SIG-M5 treated with dmso at 0.1 percent for 504 hours (cell line): ENCODE results near the gene SPEM1.

Experiments
- DNase-seq: peaks from one replicate; lab custom pipeline; 2025; ENCODE audit not compliant: unreplicated experiment; lab: John Stamatoyannopoulos, UW

The SPEM1 gene

DNA sequence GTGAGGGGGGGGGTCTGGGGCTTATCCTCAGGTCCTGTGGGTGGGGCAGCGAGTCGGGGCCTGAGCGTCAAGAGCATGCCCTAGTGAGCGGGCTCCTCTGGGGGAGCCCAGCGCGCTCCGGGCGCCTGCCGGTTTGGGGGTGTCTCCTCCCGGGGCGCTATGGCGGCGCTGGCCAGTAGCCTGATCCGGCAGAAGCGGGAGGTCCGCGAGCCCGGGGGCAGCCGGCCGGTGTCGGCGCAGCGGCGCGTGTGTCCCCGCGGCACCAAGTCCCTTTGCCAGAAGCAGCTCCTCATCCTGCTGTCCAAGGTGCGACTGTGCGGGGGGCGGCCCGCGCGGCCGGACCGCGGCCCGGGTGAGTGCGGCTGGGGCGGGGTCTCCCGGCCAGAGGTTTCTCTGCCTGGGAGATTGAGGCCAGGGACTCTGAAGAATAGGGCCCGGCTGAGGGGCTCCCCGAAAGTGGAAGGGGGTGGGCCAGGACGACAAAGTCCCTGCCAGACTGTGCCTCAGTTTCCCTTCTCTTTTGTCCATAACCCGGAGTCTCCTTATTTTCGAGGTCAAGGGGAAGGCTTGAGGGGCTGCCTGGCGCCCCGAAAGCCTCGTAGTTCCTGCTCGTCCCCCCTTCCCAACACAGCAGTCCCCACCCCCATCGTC, 19.5 kb downstream of the SPEM1 start, which contains the start of gene FGF11:
TSS of gene FGF11 (plus strand) at position 51 of the 651 bp plus-strand sequence. CDS start at position 160, 109 bp downstream.
- no peak for DNase-seq

DNA sequence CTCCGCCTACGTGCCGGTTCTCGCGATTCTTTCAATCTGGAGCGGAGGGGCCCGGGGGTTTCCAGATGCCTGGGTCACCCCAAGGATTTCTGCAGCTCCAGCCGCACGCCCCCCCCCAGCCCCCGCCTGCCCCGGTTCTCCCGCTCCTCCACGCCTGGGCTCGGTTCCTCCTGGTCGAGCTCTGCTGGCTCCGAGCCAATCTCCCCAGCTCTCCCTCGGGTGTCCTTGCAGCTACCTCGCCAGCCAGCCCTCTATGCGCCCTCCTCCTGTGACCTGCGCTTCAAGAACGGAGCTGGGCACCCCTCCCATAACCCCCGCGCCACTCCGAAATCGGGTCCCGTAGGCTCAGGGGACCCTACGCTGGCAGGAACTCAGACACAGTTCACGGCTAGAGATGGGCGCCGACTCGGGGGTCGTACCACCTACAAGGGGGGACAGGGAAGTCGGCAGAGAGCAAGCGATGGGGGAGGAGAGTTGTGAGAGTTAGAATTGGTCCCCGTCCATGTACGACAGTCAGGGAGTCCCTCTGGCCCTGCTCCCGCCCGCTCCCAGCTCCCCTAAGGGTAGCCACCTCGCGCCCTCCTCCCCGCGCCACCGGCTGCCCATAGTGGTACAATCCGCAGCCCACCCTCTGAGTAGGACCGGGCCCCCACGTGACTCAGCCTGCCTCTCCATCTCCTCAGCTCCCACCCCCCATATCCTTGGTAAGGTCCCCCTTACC, 20.1 kb downstream of the SPEM1 start:
- peak; percentile 36 for DNase-seq

DNA sequence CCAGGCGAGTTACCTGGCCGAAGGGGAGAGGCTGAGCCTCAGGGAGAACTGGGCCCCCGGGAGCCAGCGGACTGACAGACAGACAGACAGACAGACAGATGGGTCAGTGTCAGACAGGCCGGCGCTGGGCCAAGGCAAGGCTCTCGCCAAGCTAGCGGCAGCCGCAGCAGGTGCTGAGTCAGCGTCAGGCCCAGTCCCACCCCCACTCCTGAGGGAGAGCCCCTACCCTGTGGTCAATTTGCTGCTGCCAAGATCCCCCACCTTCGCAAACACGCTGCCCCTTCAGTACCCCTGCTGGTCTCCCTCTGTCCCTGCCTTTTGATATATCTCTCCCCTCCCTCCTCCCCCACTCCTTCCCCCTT, 20.7 kb downstream of the SPEM1 start:
- DNase-seq = no peak

DNA sequence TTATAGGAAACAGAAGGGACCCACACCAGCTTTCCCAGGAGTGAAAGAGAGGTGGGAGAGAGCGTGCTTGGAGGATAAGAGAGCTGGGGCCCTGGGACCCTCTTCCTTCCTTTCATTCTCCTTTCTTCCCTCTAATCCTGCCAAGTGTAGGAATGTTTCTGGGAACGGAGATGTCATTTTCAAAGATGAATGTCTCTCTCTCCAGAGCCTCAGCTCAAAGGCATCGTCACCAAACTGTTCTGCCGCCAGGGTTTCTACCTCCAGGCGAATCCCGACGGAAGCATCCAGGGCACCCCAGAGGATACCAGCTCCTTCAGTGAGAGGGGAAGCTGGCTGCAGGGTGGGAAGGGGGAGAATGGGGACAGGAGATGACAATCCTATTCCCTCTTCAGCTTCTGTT, 21.1 kb downstream of the SPEM1 start:
- no peak for DNase-seq

DNA sequence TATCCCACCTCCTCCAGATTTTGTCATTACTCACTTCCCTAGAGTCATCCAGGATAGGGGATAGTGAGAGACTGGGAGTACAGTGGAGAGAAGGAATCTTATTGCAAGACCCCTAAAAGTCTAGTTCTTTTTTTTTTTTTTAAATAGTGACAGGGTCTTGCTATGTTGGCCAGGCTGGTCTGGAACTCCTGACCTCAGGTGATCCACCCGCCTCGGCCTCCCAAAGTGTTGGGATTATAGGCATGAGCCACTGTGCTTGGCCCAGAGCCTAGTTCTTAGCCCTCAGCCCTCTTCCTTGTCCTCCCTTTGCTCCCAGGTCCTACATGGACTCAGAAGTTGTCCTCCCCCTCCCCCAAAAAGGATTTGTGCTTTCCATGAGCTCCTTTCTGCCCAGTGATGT, 22.0 kb downstream of the SPEM1 start:
- no peak for DNase-seq

DNA sequence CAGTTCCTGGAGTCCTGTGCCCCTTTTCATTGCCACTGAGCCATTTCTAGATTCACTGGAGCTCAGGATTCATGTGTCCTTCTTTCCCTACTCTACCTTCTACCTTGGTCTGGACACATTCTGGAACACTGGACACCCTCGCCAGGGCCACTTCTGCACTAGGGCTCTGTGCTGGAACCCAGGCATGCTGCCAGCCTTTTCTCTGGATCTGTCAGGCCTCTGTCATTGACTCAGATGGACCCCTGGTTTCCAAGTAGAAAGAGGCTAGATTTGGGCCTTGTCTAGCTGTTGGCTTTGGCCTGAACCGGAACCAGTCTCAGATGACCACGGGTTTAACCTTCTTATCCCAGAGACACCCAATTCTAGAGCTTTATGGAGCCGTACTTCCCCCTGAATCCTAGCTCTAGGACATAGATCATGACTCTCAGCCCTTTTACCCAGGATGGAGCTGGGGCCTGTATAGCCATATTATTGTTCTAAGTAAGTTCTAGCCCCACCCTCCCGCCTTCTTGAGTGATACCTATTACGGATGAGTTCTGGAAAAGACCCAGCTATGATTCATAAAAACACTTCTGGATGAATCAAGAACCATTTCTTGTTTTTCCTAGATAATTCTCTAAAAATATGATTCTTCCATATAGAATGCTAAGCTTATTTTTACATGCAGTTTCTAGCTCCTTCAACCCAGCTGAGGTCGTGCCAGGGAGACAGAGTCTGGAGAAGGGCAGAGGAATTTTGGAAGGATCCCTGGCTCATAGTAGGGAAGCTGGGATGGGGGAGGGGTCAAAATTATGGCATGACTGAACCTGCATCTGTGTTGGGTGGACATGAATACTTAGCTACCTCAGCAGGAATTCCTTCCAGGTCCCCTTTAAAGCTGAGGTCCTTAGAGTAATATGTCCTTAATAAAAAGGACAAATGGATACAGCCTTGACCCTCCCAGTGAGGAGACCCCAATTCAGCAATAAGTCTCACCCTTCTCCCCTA, 23.7 kb downstream of the SPEM1 start:
- no peak for DNase-seq

DNA sequence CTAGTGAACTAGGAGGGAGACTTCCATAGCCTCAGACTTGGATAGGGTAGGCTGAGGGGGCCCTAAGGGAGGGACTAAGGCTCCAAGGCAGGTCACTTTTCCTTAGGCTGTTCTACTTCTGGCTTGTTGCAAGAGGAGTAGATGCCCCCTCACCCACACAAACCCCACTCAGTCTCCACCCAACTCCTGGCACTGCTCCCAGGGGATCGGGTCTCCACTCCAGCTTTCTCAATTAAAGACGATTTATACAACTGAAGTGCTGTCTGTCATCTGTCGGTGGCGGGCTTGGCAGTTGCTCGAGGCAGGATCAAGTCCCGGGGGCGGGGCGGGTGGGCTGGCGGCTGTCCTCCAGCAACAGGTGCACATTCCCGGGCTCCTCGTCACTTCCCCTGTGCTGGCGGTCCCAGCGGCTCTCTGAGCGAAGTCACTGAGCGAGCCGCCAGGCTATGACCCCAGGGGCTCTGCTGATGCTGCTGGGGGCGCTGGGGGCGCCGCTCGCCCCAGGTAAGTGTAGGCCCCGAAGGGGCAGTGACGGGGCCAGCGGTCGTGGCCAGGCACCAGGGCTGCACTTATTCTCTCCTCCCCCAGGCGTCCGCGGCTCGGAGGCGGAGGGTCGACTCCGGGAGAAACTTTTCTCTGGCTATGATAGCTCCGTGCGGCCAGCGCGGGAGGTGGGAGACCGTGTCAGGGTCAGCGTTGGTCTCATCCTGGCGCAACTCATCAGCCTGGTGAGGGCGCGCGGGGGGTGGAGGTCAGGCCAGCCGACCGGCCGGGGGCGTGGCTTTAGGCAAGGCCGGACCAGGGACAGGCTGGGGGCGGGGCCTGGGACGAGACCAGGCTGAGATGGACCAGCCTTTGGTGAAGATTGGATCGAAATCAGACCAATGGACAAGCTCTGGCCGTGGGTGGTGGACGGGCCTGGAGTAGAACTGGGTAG, 24.8 kb downstream of the SPEM1 start, which contains the start of gene CHRNB1:
TSS of gene CHRNB1 (plus strand) at position 380 of the 937 bp plus-strand sequence. CDS start at position 447, 67 bp downstream.
- no peak for DNase-seq

DNA sequence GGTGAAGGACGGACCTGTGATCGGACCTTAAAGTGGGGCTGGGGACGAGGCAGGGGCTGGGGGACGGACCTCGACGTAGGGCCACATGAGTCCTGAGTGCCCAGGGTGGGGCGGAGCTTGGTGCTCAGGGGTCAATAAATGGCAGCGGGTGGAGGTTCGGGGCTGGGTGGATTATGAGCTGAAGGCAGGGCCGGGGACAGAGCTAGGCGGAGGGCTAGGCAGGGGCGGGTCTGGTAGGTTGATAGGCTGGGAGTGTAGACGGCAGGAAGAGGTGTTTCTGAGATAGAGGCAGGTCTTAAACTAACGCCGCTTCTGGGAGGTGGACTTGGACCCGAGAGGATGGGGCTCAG, 25.5 kb downstream of the SPEM1 start:
- DNase-seq = no peak

DNA sequence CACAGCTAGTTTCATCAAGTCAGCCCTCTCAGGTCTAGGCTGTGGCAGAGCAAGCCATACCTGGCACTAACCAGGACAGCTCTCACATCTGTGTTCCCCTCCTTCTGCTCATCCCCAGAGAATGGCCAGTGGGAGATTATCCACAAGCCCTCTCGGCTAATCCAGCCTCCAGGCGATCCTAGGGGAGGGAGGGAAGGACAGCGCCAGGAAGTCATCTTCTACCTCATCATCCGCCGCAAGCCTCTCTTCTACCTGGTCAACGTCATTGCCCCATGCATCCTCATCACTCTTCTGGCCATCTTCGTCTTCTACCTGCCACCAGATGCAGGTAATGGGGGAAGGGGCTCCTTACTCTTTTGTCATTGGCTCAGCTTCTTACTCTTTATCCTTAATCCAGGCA, 28.3 kb downstream of the SPEM1 start:
- DNase-seq = no peak

DNA sequence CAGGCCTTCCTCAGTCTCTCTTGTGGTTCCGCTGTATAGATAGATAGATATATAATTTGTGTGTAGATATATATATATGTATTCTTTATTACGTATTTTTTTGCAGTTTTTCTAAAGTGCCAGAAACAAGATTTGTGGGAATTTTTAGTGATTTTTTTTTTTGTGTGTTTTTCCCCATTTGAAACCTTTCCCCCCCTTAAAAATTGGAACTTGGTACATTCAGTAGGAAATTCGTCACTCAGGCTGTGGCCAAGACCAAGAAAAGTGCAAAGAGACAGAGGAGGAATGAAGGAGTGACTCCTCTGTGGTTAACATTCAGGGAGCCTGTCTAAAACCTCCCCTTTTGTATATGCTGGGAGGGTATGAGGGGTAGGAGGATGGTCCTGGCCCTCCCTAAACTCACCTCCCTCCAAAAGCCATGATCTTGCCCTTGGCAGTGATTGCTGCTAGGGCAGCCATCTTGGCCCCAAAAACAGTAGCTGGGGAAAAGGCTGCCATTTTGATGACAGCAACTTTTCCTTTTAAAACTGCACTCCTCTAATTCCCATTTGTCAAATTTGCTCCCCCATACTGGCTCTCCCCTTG, 39.9 kb downstream of the SPEM1 start:
- no peak for DNase-seq

DNA sequence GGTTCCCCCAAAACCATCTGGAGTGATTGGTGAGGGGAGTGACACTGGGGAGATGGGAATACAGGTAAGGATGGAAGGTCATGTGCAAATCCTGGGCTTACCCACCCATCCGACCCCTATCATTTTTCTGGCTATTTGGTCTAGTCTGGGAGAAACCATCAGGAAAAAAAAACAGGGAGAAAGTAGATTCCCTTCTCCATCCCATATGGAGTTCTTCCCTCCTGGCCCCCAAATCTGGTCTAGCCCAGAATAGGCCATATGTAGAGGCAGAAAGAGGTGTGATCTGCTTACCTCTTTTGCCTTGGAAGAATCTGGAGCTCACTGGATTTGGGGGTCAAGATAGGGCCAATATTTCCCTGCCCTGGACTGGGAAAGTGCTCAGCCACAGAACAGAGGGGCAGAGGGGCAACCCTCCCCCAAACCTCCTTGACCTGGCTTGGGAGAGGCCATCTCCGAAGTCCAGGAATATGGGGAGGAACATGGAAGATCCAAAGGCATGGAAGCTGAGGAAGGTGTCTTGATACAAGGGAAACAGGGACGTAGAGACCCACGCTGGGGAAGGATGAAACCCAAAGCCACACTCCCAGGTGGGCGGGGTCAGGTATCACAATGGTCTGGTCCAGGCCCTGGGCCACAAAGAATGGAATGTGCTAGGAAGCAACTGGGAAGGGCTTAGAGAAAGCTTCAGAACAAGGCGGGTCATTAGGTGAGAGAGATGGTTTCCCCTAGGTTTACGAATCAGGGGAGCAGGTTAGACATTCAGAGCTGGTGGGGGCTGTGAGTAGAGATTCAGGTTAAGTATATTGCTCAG, 40.9 kb downstream of the SPEM1 start:
- no peak for DNase-seq

DNA sequence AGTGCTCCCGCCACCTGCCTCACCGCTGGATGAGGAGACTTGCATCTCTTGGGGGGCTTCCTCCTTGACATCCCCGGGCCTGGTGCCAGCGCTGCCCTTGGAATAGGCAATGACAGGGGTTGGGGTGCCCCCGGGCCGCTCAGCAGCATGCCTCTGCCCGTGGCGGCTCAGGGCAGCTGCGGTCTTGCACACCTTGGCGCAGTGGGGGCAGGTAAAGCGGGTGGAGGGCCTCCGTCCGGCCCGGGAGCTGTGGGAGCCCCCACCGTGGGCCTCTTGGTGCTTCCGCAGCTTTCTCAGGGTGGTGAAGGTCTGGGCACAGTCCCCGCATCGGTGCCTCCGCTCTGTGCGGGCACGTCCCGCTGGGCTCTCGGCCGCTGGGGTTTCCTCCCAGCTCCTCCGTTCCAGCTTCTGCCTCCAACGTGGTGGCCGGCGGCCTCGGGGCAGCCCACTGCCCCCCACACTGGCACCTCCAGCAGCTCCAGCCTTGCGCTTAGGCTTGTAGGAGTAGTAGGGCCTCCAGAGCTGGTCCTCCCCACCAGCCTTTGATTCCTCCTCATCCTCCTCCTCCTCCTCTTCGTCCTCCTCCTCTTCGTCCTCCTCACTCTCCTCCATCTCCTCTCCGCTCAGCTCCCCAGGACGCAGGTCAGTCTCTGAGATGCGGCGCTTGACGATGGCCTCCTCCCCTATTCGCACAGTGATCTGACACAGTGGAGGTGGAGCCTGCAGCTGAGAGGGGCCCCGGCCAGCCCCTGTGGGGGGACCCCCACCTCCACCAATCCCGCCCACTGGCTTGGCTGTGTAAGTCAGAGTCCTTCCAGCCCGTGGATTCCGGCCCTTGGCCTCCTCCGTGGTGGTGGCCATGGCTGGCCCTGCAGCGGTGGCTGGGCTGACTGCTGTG, 42.6 kb downstream of the SPEM1 start:
- DNase-seq = no peak

DNA sequence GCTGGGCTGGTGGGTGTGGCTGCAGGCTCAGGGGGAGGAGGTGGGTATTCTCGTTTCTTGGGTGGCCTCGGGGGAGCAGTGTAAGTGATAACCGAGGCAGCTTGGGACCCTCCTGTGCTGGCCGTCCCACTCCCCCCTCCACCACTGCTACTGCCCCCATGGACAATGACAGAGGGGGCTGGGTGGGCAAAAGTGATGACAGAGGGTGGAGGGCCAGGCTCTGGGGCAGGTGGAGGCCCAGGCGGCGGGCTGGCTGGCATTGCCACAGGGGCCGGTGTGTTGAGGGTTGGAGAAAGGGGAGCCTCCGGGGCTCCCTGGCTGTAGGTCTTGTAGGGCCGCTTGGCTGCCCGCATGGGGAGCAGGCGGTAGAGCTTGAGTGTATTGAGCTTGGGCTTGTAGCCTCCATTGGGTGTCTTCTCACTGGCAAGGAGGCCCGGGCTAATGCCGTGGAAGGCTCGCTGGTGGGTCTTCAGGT, 43.3 kb downstream of the SPEM1 start:
- DNase-seq = no peak

DNA sequence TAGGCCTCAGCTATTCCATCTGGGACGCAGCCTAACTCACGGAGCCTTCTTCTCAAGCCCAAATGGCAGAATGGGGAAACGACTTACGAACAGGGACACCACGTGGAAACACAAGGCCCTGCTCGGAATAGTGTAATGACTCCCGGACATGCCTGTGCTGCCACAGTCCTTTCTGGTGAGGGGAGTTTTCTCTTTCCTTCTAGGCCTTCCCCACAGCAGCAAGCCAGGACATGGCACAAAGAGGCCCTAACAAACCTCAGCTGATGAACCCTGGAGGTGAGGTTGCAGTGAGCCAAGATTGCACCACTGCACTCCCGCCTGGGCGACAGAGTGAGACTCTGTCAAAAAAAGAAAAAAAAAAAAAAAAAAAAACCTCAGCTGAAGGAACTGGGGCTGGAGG, 44.0 kb downstream of the SPEM1 start:
- DNase-seq = no peak

DNA sequence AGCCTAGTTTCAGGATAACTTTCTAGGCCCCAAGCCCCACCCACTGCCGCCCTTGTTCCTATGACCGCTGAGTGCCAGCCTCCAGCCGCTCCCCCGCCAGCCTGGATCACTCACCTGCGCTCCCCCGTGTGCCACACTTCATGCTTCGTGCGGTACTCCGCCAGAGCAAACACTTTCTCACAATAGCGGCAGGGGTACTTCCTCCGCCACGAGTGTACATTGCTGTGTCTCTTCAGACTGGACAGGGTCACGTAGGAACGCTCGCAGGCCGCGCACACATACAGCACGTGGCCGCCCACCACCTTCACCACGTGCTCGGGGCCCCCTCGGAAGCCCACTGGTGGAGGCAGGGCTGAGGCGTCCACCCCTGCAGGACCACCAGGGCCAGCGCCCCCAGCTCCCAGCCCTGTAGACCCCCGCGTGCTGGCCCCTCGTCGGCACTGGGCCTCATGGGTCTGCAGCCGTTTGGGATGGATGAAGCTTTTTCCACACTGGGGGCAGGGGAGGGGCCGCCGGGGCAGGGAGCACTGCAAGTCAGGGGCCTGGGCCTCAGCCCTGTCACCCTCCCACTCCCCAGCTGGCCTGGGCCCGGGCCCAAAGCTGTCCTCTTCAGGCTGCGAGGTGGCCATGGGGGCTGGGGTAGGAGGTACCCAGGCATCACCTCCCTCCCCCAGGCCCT, 45.6 kb downstream of the SPEM1 start:
- no peak for DNase-seq

DNA sequence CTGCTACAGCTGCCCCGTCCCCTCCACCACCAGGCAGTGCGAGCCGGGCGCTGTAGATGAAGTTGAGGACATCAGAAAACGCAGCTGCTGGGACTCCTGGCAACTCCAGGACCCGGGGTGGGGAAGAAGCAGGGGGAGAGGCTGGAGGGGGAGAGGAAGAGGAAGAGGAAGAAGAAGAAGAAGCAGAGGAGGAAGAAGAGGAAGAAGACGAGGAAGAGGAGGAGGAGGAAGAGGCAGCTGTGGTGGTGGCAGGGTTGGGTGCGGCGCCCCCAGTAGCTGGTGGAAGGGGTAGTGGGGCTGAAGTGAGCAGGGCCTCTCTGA, 46.2 kb downstream of the SPEM1 start:
- no peak for DNase-seq

DNA sequence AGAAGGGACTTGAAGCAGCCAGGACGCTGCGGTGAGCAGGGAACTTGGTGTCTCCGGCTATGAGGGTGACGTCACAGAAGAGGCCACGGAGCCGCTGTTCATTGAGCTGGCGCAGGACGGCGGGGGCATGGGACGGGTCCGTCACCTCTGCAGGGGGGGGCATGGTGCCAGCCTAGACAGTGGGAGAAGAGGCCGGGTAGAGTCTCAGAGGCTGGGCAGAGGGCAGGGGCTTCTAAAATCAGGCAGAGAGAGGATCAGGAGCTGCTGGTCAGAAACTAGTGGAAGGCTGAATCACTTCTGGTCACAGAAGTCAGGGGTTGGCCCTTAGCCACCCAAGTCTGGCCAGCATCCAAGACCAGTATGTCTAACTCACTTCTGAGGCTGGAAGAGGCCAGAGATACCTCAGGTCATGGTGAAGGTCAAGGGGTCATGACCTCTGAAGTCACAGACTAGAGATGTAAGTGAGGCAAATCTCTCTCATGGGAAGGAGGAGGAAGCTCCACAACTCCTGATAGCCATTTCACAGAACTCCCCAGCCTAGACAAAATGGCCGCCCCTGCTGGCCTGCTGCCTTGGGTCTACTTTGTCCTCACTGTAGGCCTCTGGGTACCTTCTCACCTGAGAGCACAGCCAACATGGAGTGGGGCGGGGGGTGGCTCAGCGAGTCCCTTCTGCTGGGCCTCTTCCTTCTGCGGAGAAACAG, 46.7 kb downstream of the SPEM1 start:
- no peak for DNase-seq
